Activated CD8-positive, alpha-beta memory T cell treated with anti-CD3 and anti-CD28 coated beads, Interleukin-2, amount 10 ng/mL, durations not matched to agents 7 days and 5 days (primary cell): ENCODE data around the gene MEX3C. TPM values are rescaled to one million over a fixed set of nuclear protein-coding genes. Genes with fewer than 3 reads are reported as not detected.

Experiments
- ATAC-seq: fragments of 150-1000 bp; cut with Tn5 transposase; one replicate; pipeline ENCODE4 v1.10.0; 2021; ENCODE audit warnings: moderate library complexity
- CTCF ChIA-PET: fragments of 350-600 bp; sonication (Branson Sonifier 250); formaldehyde crosslinking; loops from one replicate; lab custom pipeline; 2021; ENCODE audit warnings: antibody characterized with exemption; lab: Charles Lee
- DNase-seq: peaks from one replicate; pipeline ENCODE4 v3.0.0-alpha.2; 2020
- H3K27ac Mint-ChIP-seq: one replicate; pipeline ENCODE4 v1.8.0; 2021; ENCODE audit warnings: mild to moderate bottlenecking, mixed read lengths
- H3K27me3 Mint-ChIP-seq: one replicate; pipeline ENCODE4 v1.8.0; 2021; ENCODE audit warnings: mixed read lengths
- H3K36me3 Mint-ChIP-seq: one replicate; pipeline ENCODE4 v1.8.0; 2021; ENCODE audit warnings: mild to moderate bottlenecking, mixed read lengths
- H3K4me1 Mint-ChIP-seq: one replicate; pipeline ENCODE4 v1.8.0; 2021; ENCODE audit warnings: mixed read lengths
- H3K4me3 Mint-ChIP-seq: one replicate; pipeline ENCODE4 v1.8.0; 2021; ENCODE audit warnings: mild to moderate bottlenecking, moderate library complexity, mixed read lengths
- H3K9me3 Mint-ChIP-seq: one replicate; pipeline ENCODE4 v1.8.0; 2022; ENCODE audit warnings: low read depth, mixed read lengths
- total RNA-seq, 2 experiments: library from RNA; stranded (reverse); gene quantifications; one replicate each; pipeline ENCODE4 v1.2.3, GENCODE V29; 2021

The MEX3C gene
- 10 to 100 TPM; 48.4 to 59.8 TPM for total RNA-seq

DNA sequence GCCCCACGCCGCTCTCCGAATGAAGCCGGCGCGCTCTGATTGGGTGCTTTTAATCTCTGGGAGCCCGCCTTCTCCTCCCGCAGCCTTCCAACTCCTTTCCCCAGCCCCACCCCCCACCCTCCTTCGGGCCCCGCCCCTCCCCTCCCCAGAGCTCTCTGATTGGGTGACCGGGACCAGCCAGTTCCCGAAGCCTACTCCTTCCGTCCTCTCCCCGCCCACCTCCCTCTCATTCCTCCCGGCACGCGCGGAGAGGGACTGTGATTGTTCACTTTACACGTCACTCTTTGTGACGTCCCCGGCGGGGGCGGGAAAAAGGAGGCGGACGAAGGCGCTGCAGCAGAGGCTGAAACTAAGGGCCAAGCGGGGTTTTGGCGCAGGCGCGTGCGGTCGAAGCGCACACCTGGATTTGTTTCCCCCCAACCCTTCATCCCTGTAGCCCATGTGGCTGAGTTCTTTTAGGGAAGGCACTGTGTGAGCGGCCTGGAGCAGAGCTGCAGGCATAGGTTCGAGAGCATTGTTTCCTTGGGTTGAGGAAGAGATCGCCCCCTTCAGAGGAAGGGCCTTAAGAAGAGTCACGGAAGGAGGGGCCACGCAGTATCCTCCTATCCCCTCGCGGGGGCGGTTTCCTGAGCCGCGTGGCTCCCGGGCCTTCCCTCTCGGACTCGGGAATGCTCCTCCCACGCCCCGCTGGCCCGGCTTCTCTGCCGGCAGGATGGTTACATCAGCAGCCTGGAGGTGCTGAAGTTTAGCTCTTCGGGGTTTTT lies at the start of gene MEX3C:
MEX3C (minus strand) TSS at position 21 of the 764 bp plus-strand sequence. CDS start 361 bp downstream, outside the sequence.
- Mint-ChIP-seq H3K4me3 (peak within 1 kb of the TSS; percentile 95), H3K27me3 (no peaks in the 10 kb centered on the region), H3K36me3 (peaks cover 11% of the 10 kb centered on the region), H3K27ac (peak within 1 kb of the TSS; percentile 99), H3K9me3 (no peaks in the 10 kb centered on the region), H3K4me1 (peaks cover 20% of the 10 kb centered on the region)
- CTCF ChIA-PET = interaction anchor here (0.6 to 1.5 kb wide), 5 partner anchors 8 to 45 kb away, joined by 3 to 5 read pairs (median 4); no protein-coding TSS in a partner anchor
- DNase-seq = peak; percentile 100
- peak; percentile 80 for ATAC-seq

DNA sequence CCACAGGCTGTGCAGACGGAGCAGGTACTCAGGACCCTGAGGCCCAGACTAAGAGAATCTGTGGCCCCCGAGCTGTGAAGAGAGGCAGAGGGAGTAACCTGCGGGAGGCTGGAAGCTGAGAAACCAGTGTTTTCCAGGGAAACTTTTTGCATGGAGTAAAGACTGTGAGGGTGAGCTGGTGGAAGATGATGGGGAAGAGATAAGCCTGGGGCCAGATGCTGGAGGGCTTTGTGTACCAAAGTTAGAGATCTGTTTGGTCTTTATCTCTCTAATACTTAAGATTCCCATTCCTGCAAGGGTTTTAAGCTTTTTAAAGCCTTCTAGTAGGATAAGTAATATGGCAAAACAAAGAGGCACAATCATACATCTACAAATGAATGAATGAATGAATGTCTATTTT lies 43.7 kb upstream of the MEX3C start:
- Mint-ChIP-seq H3K27ac (no peak overlapping the region), H3K36me3 (no peaks in the 10 kb centered on the region), H3K9me3 (no peaks in the 10 kb centered on the region), H3K4me1 (peaks cover 3% of the 10 kb centered on the region), H3K4me3 (no peak overlapping the region), H3K27me3 (no peaks in the 10 kb centered on the region)
- CTCF ChIA-PET = interaction anchor here (1.2 kb wide), 1 partner anchor 37 kb away, joined by 3 read pairs; no protein-coding TSS in a partner anchor
- no peak for ATAC-seq
- no peak for DNase-seq

DNA sequence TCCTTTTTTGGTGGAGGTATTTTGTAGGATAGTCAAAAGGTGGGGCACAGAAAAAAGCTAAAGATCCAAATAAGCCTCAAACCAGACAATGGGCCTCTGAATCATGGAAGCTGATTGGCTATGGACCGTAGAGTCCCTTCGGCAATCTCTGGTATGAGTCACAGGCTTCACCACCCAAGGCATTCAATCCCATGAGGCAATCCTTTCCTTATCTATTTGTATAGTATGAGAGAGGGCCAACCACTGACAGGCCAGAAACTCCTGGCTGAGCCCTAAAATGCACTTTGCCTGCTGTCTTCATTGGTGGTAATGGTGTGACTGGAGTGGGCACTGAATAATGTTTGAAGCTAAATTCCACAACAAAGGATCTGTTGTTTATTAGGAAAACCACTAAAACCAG lies 38.7 kb upstream of the MEX3C start:
- no peak for DNase-seq
- H3K4me1 Mint-ChIP-seq = peaks cover 26% of the 10 kb centered on the region
- no peak for ATAC-seq

DNA sequence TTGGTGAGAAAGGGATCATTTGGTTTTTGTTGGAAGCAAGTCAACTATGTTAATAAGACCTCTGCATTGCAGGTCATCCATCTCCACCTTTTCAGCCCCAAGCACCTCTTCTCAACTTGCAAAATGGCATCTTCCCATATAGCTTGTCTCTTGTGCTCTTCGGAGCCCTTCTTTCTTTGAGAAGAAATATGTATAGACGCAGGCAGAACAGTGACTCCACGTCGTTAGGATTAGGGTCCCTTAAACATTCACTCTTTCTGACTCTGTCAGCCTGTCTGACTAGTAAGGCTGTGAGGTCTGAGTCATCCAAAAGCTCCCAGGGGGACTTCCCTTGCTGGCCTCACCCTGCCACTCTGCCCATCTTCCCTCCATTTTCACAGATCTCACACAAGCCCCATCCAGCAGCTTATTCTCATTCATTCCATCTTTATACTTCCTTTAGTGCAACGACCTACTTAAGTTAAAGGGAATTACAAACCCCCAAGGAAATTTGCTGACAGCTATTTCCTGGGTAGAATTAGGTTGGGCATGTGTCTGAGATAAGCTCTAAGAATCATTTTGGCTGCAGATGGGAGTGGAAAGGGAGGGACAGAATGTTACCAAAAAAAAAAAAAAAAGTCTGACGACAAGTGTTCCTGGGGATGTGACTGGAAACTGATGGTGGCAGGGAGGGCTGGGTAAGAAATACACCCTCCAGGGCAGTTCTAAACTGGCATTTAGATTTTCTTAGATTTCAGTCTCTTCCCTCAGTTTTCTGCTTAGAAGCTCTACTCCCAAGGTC lies 37.7 kb upstream of the MEX3C start:
- CTCF ChIA-PET = interaction anchor here (0.6 to 1.3 kb wide), 6 partner anchors 18 to 124 kb away, joined by 3 to 4 read pairs (median 3); no protein-coding TSS in a partner anchor
- Mint-ChIP-seq H3K27ac (peak overlapping the region; percentile 31), H3K4me3 (no peak overlapping the region), H3K9me3 (no peaks in the 10 kb centered on the region), H3K36me3 (no peaks in the 10 kb centered on the region), H3K4me1 (peaks cover 26% of the 10 kb centered on the region), H3K27me3 (peaks cover 3% of the 10 kb centered on the region)
- peak; percentile 90 for ATAC-seq
- DNase-seq = peak; percentile 63

More for the DNA sequence above, 38.7 kb upstream of the MEX3C start:
- CTCF ChIA-PET = interaction anchor here (0.7 to 1.3 kb wide), 4 partner anchors 17 to 121 kb away, joined by 3 to 4 read pairs (median 3); no protein-coding TSS in a partner anchor
- Mint-ChIP-seq H3K27ac (peak overlapping the region; percentile 25), H3K36me3 (no peaks in the 10 kb centered on the region), H3K9me3 (no peaks in the 10 kb centered on the region), H3K27me3 (no peaks in the 10 kb centered on the region), H3K4me3 (no peak overlapping the region)

DNA sequence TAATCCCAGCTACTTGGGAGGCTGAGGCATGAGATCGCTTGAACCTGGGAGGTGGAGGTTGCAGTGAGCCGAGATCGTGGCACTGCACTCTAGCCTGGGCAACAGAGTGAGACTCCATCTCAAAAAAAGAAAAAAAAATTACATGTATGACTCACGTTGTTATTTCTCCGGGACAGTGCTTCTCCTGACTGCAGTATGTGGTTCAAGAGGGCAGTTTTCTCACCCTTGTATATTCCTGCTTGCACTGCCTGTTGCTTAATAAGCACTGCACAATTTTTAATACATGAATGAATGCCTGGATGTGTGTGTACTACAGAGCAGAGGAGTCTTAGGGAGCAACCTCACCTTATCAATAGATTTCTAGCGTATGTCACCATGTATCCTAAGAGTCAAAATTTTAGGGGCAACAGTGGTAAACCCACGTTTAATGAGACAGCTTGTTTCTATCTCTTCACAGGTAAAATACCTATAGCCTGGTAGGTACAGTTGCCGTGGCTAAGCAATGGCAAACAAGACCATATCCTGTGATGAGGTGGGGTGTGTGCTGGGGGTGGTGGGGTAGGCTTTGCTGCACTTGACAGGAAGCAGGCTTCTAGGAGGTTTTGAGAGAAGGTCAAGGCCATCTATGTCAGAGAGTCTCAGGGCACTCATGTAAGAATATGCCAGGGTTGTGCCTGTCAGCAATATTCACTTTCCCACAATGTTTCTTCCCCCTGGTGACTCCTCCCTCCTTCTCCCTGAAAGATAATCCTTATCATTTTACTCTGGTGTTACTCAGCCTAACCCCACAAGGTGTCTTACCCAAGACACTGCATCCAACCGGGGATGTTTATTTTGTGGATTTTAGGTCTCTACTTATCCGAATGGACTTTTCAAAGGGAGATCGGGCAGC lies 36.9 kb upstream of the MEX3C start:
- Mint-ChIP-seq H3K27me3 (peaks cover 3% of the 10 kb centered on the region), H3K27ac (peak overlapping the region; percentile 45), H3K4me3 (no peak overlapping the region), H3K4me1 (peaks cover 26% of the 10 kb centered on the region), H3K36me3 (no peaks in the 10 kb centered on the region), H3K9me3 (no peaks in the 10 kb centered on the region)
- CTCF ChIA-PET = no interaction called here
- ATAC-seq = peak; percentile 53
- peak; percentile 61 for DNase-seq

DNA sequence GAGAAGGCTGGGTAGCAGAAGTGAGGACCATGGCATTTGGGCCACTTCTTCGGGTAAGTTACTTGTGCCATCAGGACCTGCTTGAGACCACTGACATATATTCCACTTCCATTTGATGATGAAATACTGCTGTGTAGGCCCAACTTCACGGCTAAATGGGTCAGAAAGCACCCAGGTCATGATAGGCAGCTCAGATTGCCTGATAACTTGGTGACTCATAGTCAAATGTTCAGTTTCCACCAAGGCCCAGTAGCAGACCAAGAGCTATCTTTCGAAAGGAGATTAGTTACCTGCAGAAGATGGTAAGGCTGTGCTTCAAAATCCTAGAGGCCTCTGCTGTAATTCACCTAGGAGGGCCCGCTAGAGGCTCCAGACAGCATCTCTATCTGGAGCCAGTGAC lies 31.8 kb upstream of the MEX3C start:
- ATAC-seq (no peak), DNase-seq (no peak)
- CTCF ChIA-PET = no interaction called here
- peaks cover 3% of the 10 kb centered on the region for H3K27me3 Mint-ChIP-seq
- H3K27ac Mint-ChIP-seq = no peak overlapping the region
- H3K36me3 Mint-ChIP-seq = no peaks in the 10 kb centered on the region
- no peak overlapping the region for H3K4me3 Mint-ChIP-seq
- no peaks in the 10 kb centered on the region for H3K9me3 Mint-ChIP-seq
- peaks cover 9% of the 10 kb centered on the region for H3K4me1 Mint-ChIP-seq

DNA sequence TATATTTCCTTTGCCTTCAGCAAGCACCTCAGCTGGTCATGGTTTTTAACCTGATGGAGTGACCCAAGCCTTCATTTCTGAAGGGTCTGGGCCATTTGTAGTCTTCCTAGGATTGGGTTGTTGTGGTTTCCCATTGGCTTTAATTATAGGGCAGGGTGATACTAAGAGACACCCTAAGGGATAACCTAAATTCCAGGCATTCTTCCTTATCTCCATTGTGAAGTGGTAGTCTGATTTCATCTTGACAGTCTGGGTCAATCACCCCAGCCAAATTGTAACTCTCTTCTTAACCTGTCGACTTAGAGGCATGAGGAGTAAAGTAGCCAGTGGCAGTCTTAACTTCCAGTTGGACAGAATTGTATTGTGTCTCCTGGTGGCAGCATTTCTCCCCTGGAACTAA lies 30.2 kb upstream of the MEX3C start:
- Mint-ChIP-seq H3K9me3 (no peaks in the 10 kb centered on the region), H3K27me3 (peaks cover 3% of the 10 kb centered on the region), H3K4me1 (peaks cover 6% of the 10 kb centered on the region), H3K36me3 (no peaks in the 10 kb centered on the region), H3K27ac (no peak overlapping the region), H3K4me3 (no peak overlapping the region)
- ATAC-seq = no peak
- DNase-seq = no peak
- CTCF ChIA-PET = no interaction called here

DNA sequence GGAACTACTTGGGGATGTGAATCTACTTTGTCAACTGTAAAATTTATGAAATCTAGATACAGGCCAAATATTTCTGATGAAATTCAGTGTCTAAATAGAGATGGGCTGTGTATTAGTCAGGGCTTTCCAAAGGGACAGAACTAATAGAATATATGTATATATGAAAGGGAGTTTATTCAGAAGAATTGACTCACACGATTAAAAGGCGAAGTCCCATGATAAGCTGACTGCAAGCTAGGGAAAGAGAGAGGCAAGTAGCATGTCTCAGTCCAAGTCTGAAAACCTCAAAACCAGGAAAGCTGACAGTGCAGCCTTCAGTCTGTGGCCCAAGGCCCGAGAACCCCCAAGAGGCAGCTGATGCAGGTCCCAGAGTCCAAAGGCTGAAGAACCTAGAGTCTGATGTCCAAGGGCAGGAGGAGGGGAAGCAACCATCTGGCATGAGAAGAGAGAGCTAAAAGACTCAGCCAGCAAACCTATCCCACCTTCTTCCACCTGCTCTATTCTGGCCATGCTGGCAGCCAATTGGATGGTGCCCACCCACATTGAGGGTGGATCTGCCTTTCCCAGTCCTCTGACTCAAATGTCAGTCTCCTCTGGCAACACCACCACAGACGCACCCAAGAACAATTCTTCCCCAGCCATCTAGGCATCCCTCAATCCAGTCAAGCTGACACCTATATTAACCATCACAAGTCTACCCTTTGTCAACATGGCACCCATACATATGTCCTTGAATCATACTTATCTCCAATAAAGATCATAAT lies 29.3 kb upstream of the MEX3C start:
- Mint-ChIP-seq H3K27ac (no peak overlapping the region), H3K4me1 (peaks cover 6% of the 10 kb centered on the region), H3K9me3 (no peaks in the 10 kb centered on the region), H3K27me3 (peaks cover 7% of the 10 kb centered on the region), H3K36me3 (no peaks in the 10 kb centered on the region), H3K4me3 (no peak overlapping the region)
- CTCF ChIA-PET = no interaction called here
- DNase-seq = no peak
- ATAC-seq = no peak

DNA sequence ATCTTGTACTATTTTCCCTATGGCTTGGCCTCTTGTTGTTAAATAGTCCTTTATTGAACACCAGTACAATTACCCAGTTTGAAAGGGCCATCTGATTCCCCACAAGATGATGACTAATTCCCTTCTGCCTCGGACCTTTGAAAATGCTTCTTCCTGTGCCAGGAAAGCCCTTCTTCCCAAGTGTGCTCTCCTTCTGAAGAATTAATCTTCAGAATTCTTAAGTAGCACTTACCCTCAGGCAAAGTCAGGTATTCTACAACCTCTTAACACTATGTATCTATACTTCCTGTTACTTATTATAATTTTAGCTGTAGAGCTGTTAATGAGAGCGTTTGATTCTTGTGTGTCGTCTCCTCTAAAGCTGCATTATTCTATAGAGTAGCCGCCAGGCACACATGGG lies 28.6 kb upstream of the MEX3C start:
- ATAC-seq (no peak), DNase-seq (no peak)
- no peak overlapping the region for H3K27ac Mint-ChIP-seq
- H3K27me3 Mint-ChIP-seq = peaks cover 7% of the 10 kb centered on the region
- peaks cover 6% of the 10 kb centered on the region for H3K4me1 Mint-ChIP-seq
- no peaks in the 10 kb centered on the region for H3K9me3 Mint-ChIP-seq
- peaks cover 3% of the 10 kb centered on the region for H3K36me3 Mint-ChIP-seq
- CTCF ChIA-PET = no interaction called here
- H3K4me3 Mint-ChIP-seq = no peak overlapping the region

DNA sequence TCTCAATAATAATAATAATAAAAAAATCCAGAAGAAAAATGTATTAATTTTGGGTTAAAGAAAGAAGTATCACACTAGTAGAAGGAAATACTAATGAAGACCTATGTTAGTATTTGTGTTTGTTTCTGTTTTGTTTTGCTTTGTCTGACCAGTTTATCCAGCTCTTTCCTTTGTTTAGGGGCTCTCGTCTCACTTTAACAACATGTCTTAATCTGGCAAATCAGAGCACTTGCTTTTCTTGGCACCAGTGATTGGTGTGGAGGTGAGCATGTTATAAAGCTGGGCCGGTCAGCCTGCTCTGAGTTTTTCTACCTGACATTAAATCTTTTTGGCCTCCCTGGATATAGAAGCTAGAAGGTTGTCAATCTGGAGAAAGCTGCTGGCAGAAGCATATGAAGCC lies 15.1 kb upstream of the MEX3C start:
- H3K36me3 Mint-ChIP-seq = peaks cover 6% of the 10 kb centered on the region
- peak overlapping the region; percentile 42 for H3K27ac Mint-ChIP-seq
- peaks cover 28% of the 10 kb centered on the region for H3K4me1 Mint-ChIP-seq
- no peaks in the 10 kb centered on the region for H3K9me3 Mint-ChIP-seq
- H3K4me3 Mint-ChIP-seq = no peak overlapping the region
- CTCF ChIA-PET = interaction anchor here (0.6 to 1.5 kb wide), 3 partner anchors 9 to 66 kb away, joined by 4 read pairs; partner anchors contain the start of gene MEX3C
- ATAC-seq (no peak), DNase-seq (no peak)
- no peaks in the 10 kb centered on the region for H3K27me3 Mint-ChIP-seq

DNA sequence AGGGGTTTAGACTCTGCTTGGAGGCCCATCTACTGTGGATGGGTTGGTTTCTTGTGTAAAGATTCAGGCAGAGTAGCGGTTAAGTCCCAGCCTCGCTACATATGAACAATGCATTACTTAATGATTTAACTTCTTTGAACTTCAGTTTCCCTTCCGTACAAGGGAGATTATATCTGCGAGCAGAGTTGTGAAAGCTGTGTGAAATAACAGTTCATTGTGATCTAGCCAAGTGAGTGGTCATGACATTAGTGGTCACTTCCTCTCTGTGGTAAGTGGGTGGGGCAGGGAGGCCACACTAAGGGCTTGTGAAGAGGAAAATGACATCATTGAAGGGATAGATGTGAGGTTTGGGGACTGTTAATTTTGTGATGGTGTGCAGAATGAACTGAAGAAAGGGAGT lies 14.1 kb upstream of the MEX3C start:
- CTCF ChIA-PET = no interaction called here
- peaks cover 28% of the 10 kb centered on the region for H3K4me1 Mint-ChIP-seq
- peak overlapping the region; percentile 31 for H3K4me3 Mint-ChIP-seq

More for the DNA sequence above, 14.1 kb upstream of the MEX3C start:
- Mint-ChIP-seq H3K36me3 (peaks cover 6% of the 10 kb centered on the region), H3K9me3 (no peaks in the 10 kb centered on the region), H3K27me3 (no peaks in the 10 kb centered on the region), H3K27ac (peak overlapping the region; percentile 89)
- DNase-seq (peak; percentile 92), ATAC-seq (peak; percentile 95)
